ENCODE results near the gene ZNF563. TPM values are rescaled to one million over a fixed set of nuclear protein-coding genes. Genes with fewer than 3 reads are reported as not detected.

ZNF563 gene
- total and polyA plus RNA-seq, 10 of the 15 experiments (the other 5 are each of a cell fraction or from before 2014, with no cell fraction given), result 1.7 to 6.4 (median 2.8) TPM

DNA sequence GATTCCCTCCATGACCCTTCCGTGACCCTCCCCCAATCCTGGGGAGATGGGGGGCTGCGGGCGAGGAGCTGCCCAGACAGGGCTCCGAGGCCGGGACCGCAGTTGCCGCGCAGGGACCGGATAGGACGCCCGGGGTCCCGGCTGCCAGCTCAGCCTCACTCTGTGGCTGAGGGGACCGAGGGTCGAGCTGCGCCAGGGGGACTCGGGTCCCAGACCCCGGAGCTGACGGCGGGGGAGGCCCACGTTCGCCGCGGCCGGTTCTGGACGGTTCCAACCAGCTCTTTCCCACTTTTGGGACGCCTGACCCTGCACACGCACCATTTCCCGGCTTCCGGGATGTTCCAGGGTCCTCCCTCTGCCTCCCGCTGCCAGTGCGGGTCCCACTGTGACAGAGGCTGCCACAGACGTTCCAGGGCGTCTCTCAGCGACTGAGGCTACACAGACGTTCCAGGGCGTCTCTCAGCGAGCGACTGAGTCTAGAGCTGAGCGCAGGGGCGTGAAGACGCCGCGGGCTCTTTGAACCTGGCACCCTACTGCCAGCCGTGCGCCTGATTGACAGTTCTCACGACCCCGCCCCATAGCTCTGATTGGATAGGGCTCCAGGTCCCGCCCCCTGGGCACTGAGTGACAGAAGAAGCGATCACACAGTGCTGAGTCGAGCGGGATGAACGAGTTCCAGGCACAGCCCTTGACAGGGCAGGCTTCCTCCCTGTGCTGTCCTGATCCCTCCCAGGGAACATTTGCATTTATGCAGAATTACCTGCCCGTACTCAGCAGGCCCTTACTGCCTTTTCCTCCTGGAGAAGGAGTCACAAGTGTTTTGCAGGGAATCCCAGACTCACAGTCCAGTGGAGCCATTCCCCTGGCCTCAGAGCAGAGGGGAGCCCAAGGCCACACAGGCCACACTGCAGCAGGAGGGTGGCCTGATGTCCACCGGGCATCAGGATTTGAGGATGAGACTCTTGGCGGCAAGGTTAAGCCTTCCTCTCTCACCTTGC is at the start of gene ZNF563 (continued):
- TF ChIP-seq, protein P1, sequence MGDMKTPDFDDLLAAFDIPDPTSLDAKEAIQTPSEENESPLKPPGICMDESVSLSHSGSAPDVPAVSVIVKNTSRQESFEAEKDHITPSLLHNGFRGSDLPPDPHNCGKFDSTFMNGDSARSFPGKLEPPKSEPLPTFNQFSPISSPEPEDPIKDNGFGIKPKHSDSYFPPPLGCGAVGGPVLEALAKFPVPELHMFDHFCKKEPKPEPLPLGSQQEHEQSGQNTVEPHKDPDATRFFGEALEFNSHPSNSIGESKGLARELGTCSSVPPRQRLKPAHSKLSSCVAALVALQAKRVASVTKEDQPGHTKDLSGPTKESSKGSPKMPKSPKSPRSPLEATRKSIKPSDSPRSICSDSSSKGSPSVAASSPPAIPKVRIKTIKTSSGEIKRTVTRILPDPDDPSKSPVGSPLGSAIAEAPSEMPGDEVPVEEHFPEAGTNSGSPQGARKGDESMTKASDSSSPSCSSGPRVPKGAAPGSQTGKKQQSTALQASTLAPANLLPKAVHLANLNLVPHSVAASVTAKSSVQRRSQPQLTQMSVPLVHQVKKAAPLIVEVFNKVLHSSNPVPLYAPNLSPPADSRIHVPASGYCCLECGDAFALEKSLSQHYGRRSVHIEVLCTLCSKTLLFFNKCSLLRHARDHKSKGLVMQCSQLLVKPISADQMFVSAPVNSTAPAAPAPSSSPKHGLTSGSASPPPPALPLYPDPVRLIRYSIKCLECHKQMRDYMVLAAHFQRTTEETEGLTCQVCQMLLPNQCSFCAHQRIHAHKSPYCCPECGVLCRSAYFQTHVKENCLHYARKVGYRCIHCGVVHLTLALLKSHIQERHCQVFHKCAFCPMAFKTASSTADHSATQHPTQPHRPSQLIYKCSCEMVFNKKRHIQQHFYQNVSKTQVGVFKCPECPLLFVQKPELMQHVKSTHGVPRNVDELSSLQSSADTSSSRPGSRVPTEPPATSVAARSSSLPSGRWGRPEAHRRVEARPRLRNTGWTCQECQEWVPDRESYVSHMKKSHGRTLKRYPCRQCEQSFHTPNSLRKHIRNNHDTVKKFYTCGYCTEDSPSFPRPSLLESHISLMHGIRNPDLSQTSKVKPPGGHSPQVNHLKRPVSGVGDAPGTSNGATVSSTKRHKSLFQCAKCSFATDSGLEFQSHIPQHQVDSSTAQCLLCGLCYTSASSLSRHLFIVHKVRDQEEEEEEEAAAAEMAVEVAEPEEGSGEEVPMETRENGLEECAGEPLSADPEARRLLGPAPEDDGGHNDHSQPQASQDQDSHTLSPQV (IDR thresholded peaks at IDR 0.05), result no peak
- TF ChIP-seq IKZF1 (conservative IDR thresholded peaks at IDR 0.05) (peak; percentile 76; the same call in 1 of the 2 replicates), BRCA1 (IDR thresholded peaks at IDR 0.05; ENCODE audit: low read depth, low read length) (no peak), ZNF207 (IDR thresholded peaks at IDR 0.05; ENCODE audit: borderline replicate concordance) (0 out of 2 replicates have a peak, but pooled peaks have one; percentile 31), CREB1 (IDR thresholded peaks at IDR 0.05; ENCODE audit: low read depth) (0 out of 2 replicates have a peak, but pooled peaks have one; percentile 34), TAF1 (IDR thresholded peaks at IDR 0.05; ENCODE audit: borderline replicate concordance, low read depth, low read length) (peak; percentile 80; the same call in 1 of the 2 replicates), NFYB (IDR thresholded peaks at IDR 0.05; ENCODE audit: insufficient read depth, low read depth, low read length) (peak; percentile 97), PKNOX1 (IDR thresholded peaks at IDR 0.05) (peak; percentile 99), PAX5 (IDR thresholded peaks at IDR 0.05; ENCODE audit: borderline replicate concordance, low read depth, low read length) (peak; percentile 78; the same call in 1 of the 2 replicates), SP1 (IDR thresholded peaks at IDR 0.05; ENCODE audit: low read depth, low read length) (peak; percentile 95), NBN (IDR thresholded peaks at IDR 0.05) (peak; percentile 56; the same call in 1 of the 2 replicates), LARP7 (IDR thresholded peaks at IDR 0.05) (peak; percentile 65; the same call in 1 of the 2 replicates), HCFC1 (IDR thresholded peaks at IDR 0.05; ENCODE audit: low read length) (no peak), TCF7 (IDR thresholded peaks at IDR 0.05; ENCODE audit: borderline replicate concordance) (no peak), POLR2AphosphoS2 (IDR thresholded peaks at IDR 0.05; ENCODE audit: low read depth, low read length) (peak; percentile 87)
- TF ChIP-seq, protein P2, sequence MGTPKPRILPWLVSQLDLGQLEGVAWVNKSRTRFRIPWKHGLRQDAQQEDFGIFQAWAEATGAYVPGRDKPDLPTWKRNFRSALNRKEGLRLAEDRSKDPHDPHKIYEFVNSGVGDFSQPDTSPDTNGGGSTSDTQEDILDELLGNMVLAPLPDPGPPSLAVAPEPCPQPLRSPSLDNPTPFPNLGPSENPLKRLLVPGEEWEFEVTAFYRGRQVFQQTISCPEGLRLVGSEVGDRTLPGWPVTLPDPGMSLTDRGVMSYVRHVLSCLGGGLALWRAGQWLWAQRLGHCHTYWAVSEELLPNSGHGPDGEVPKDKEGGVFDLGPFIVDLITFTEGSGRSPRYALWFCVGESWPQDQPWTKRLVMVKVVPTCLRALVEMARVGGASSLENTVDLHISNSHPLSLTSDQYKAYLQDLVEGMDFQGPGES (IDR thresholded peaks at IDR 0.05), result peak; percentile 81
- TF ChIP-seq, protein P3, sequence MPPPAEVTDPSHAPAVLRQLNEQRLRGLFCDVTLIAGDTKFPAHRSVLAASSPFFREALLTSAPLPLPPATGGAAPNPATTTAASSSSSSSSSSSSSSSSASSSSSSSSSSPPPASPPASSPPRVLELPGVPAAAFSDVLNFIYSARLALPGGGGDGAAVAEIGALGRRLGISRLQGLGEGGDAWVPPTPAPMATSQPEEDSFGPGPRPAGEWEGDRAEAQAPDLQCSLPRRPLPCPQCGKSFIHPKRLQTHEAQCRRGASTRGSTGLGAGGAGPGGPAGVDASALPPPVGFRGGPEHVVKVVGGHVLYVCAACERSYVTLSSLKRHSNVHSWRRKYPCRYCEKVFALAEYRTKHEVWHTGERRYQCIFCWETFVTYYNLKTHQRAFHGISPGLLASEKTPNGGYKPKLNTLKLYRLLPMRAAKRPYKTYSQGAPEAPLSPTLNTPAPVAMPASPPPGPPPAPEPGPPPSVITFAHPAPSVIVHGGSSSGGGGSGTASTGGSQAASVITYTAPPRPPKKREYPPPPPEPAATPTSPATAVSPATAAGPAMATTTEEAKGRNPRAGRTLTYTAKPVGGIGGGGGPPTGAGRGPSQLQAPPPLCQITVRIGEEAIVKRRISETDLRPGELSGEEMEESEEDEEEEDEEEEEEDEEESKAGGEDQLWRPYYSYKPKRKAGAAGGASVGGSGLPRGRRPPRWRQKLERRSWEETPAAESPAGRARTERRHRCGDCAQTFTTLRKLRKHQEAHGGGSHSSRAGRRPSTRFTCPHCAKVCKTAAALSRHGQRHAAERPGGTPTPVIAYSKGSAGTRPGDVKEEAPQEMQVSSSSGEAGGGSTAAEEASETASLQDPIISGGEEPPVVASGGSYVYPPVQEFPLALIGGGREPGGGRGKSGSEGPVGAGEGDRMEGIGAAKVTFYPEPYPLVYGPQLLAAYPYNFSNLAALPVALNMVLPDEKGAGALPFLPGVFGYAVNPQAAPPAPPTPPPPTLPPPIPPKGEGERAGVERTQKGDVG (CRISPR knock-in tag; IDR thresholded peaks at IDR 0.05), result no peak

Data from GM12878 (cell line).